K562 (cell line): Measurements from ENCODE around the gene PDZD2. TPM values are rescaled to one million over a fixed set of nuclear protein-coding genes. Genes with fewer than 3 reads are reported as not detected.

Source experiments
- ATAC-seq: fragments of 200-7000 bp; cut with Tn5 transposase; 3 replicates; pipeline ENCODE4 v1.9.1; 2020; ENCODE audit warnings: moderate library complexity
- BruUV-seq: library from RNA; stranded (reverse); fragments of 400-500 nt; replicated peaks from 2 replicates; lab custom pipeline; 2021; lab: Mats Ljungman, UMichigan
- CTCF ChIA-PET: fragments of 300-600 bp; formaldehyde crosslinking; extraction: SDS; loops from one replicate; lab custom pipeline; 2021; ENCODE audit warnings: low intra/inter-chr PET ratio; lab: Yijun Ruan, JAX
- POLR2A ChIA-PET: fragments of 300-600, 350-650 bp; sonication (Branson Sonifier 250); formaldehyde crosslinking; extraction: SDS; loops from one replicate; lab custom pipeline; 2021; ENCODE audit warnings: antibody characterized with exemption, inconsistent platforms; lab: Yijun Ruan, JAX
- DNase-seq, 4 experiments: peaks; one replicate each; pipeline versions ENCODE4 v3.0.0 to v3.0.0-alpha.2; 2011 to 2018; ENCODE audit warnings: low spot score in 3 of 4, mixed read lengths in 3 of 4; ENCODE audit errors: extremely low read depth in 1 of 4
- FAIRE-seq: peaks from 2 replicates; lab custom pipeline; 2011; peaks lifted over from hg19 to GRCh38; lab: Jason Lieb, UNC
- H2AFZ ChIP-seq: 2 replicates; pipeline ENCODE4 v1.6.0; 2011; ENCODE audit warnings: low read depth, low read length, control low read depth, inconsistent platforms
- H3K27ac ChIP-seq: fragments of 200-600 bp; 3 replicates; pipeline ENCODE4 v1.8.0; 2011; ENCODE audit warnings: low read depth, mild to moderate bottlenecking, control low read depth, inconsistent platforms, low read length, moderate library complexity, mixed read lengths; ENCODE audit errors: extremely low read depth
- H3K27me3 ChIP-seq, 2 experiments: fragments of 300-600 bp in 1 of 2; 2 replicates in 1 of 2; 3 replicates in 1 of 2; pipeline versions ENCODE4 v1.6.0 to v1.8.0; 2011; ENCODE audit warnings: inconsistent platforms in 2 of 2, low read length in 2 of 2, mild to moderate bottlenecking in 1 of 2, mixed read lengths in 1 of 2, moderate library complexity in 1 of 2; ENCODE audit not compliant: control insufficient read depth in 2 of 2, insufficient read depth in 2 of 2
- H3K36me3 ChIP-seq: fragments of 300-600 bp; 3 replicates; pipeline ENCODE4 v1.8.0; 2011; ENCODE audit warnings: mild to moderate bottlenecking, low read length, inconsistent platforms; ENCODE audit not compliant: control insufficient read depth, insufficient read depth
- H3K4me1 ChIP-seq, 2 experiments: fragments of 200-600 bp in 1 of 2; replicated peaks in 1 of 2; 2 replicates in 1 of 2; 3 replicates in 1 of 2; pipeline versions ENCODE4 v1.5.1 to v1.8.0; 2011; ENCODE audit warnings: inconsistent platforms in 2 of 2, low read length in 2 of 2, mild to moderate bottlenecking in 1 of 2, mixed read lengths in 1 of 2, moderate library complexity in 1 of 2; ENCODE audit not compliant: control insufficient read depth in 2 of 2, insufficient read depth in 2 of 2
- H3K4me2 ChIP-seq: 2 replicates; pipeline ENCODE4 v1.6.1; 2011; ENCODE audit warnings: low read length, control low read depth, inconsistent platforms, mixed read lengths; ENCODE audit not compliant: insufficient read depth
- H3K4me3 ChIP-seq: fragments of 200-600 bp; sonication (generic), shearing (Covaris generic); 2 replicates; pipeline ENCODE4 v1.5.1; 2016; ENCODE audit warnings: control low read depth, inconsistent platforms
- H3K79me2 ChIP-seq: fragments of 200-600 bp; 3 replicates; pipeline ENCODE4 v1.8.0; 2011; ENCODE audit warnings: low read length, inconsistent platforms; ENCODE audit not compliant: control insufficient read depth, insufficient read depth
- H3K9ac ChIP-seq, 2 experiments: 2 replicates each; pipeline versions ENCODE4 v1.6.0 to v1.6.1; 2011; ENCODE audit warnings: low read depth in 2 of 2, low read length in 2 of 2, control low read depth in 1 of 2, inconsistent platforms in 1 of 2, mild to moderate bottlenecking in 1 of 2, mixed read lengths in 1 of 2; ENCODE audit not compliant: insufficient read depth in 1 of 2
- H3K9me1 ChIP-seq: one replicate; pipeline ENCODE4 v1.6.0; 2011; ENCODE audit warnings: inconsistent platforms, mild to moderate bottlenecking, low read length, moderate library complexity; ENCODE audit not compliant: control insufficient read depth, insufficient read depth
- H3K9me3 ChIP-seq: replicated peaks from 2 replicates; pipeline ENCODE4 v1.5.1; 2011; ENCODE audit warnings: low read depth, low read length, inconsistent platforms; ENCODE audit not compliant: control insufficient read depth, insufficient read depth
- H4K20me1 ChIP-seq: replicated peaks from 2 replicates; pipeline ENCODE4 v1.6.1; 2011; ENCODE audit warnings: low read length, inconsistent platforms, mixed read lengths; ENCODE audit not compliant: control insufficient read depth, insufficient read depth
- CEBPZ ChIP-seq: fragments of 150-350 bp; IDR thresholded peaks from 2 replicates; pipeline ENCODE4 v1.6.1; 2014; ENCODE audit warnings: low read depth, mild to moderate bottlenecking, low read length, borderline replicate concordance
- E2F3 ChIP-seq: fragments of 250-450 bp; sonication (Bioruptor Pico); IDR thresholded peaks from 2 replicates; pipeline ENCODE4 v1.4.0; 2020; ENCODE audit warnings: mild to moderate bottlenecking
- ERF ChIP-seq: fragments of 450-650 bp; formaldehyde crosslinking; IDR thresholded peaks from 2 replicates; pipeline ENCODE4 v1.4.0; 2020; ENCODE audit warnings: mild to moderate bottlenecking, mixed read lengths
- ETV5 ChIP-seq: sonication (generic); formaldehyde crosslinking; IDR thresholded peaks from 2 replicates; pipeline ENCODE4 v1.4.0; 2020; ENCODE audit warnings: low read depth, mild to moderate bottlenecking, missing genetic modification reagents
- NELFE ChIP-seq: IDR thresholded peaks from 2 replicates; pipeline ENCODE4 v1.6.1; 2011; ENCODE audit warnings: mild to moderate bottlenecking; ENCODE audit not compliant: insufficient read depth, insufficient read length
- NFIC ChIP-seq: fragments of 450-650 bp; IDR thresholded peaks from 2 replicates; pipeline ENCODE4 v1.6.1; 2017; ENCODE audit warnings: mild to moderate bottlenecking, inconsistent platforms
- STAT5A ChIP-seq: IDR thresholded peaks from 2 replicates; pipeline ENCODE4 v1.6.1; 2012; ENCODE audit warnings: low read length, inconsistent platforms, borderline replicate concordance
- TSC22D4 ChIP-seq: fragments of 450-650 bp; IDR thresholded peaks from 2 replicates; pipeline ENCODE4 v1.6.1; 2016; ENCODE audit warnings: missing genetic modification characterization, missing biosample characterization, control low read depth
- ZBTB12 ChIP-seq: fragments of 250-450 bp; sonication (Bioruptor Pico); IDR thresholded peaks from 2 replicates; pipeline ENCODE4 v1.4.0; 2020
- ZFX ChIP-seq: sonication (generic); formaldehyde crosslinking; IDR thresholded peaks from 2 replicates; pipeline ENCODE4 v1.8.0; 2022; ENCODE audit warnings: mild to moderate bottlenecking, missing genetic modification reagents, moderate library complexity
- ZNF764 ChIP-seq: fragments of 250-450 bp; sonication (Bioruptor Pico); IDR thresholded peaks from 2 replicates; pipeline ENCODE4 v1.4.0; 2020; ENCODE audit warnings: low read depth, mild to moderate bottlenecking, moderate library complexity
- WGBS: fragments of 100-300 bp; shearing (Covaris generic); methylation state at CpG from one replicate; pipeline ENCODE4 v1.1.6; 2016; ENCODE audit warnings: low coverage, mixed read lengths; ENCODE audit not compliant: insufficient coverage; ENCODE audit errors: missing lambda C conversion rate; 5-methylcytosine and 5-hydroxymethylcytosine counted together
- in situ Hi-C: fragments of 300-500 bp; cut with MboI; formaldehyde crosslinking; loops from 4 replicates; pipeline ENCODE4 v1.15.0; 2018; ENCODE audit warnings: inconsistent platforms, mixed read lengths
- intact Hi-C: fragments of 100-400 bp; cut with micrococcal nuclease; formaldehyde crosslinking; loops from 2 replicates; pipeline ENCODE4 v1.14.2; 2022
- polyA plus RNA-seq, 8 experiments: library from polyadenylated mRNA; depleted of rRNA in 4 of 8; stranded (reverse) in 5 of 8; unstranded in 3 of 8; fragments of >200 nt; fragmentation: Nextera tagmentation in 2 of 8; fragmentation: Illumina TruSeq in 1 of 8; extraction: Ambion mirVana in 2 of 8; extraction: Trizol in 1 of 8; gene quantifications; 2 replicates each; pipeline versions ENCODE4 v1.2.1 to v1.2.3, GENCODE V29; 2011 to 2014; ENCODE audit warnings: inconsistent platforms in 1 of 8, missing spikeins in 1 of 8
- total RNA-seq, 7 experiments: library from RNA; depleted of rRNA in 6 of 7; stranded (reverse); fragments of >200 nt in 6 of 7; fragmentation: Illumina TruSeq in 2 of 7; extraction: Trizol in 2 of 7; gene quantifications; 2 replicates each; pipeline versions ENCODE4 v1.2.1 to v1.2.3, GENCODE V29; 2011 to 2021; ENCODE audit warnings: low replicate concordance in 1 of 7

Gene PDZD2
- total and polyA plus RNA-seq, 9 of the 15 experiments (the other 6 are each of a cell fraction or from before 2014, with no cell fraction given): 0.02 to 0.08 (median 0.04) TPM; not detected in 6

- FAIRE-seq (no peak), DNase-seq (no peak), ATAC-seq (no peak)
- Histone ChIP-seq H3K27me3 (peaks cover 12 to 28% of the 10 kb centered on the region in 2 experiments; a peak in 4 of 5 replicates), H3K79me2 (no peaks in the 10 kb centered on the region), H3K9me1 (no peaks in the 10 kb centered on the region), H4K20me1 (no peaks in the 10 kb centered on the region; the same call in 1 of the 2 replicates), H3K9me3 (no peaks in the 10 kb centered on the region), H3K4me2 (no peak overlapping the region), H3K4me3 (no peak overlapping the region), H3K36me3 (no peaks in the 10 kb centered on the region), H3K27ac (no peak overlapping the region), H2AFZ (no peak overlapping the region), H3K9ac (no peak overlapping the region), H3K4me1 (no peaks in the 10 kb centered on the region)
- intact Hi-C loops: no loop called here
- in situ Hi-C loops: no loop called here
- WGBS: 0% methylated on average over 4 of the region's 4 CpGs
- TF ChIP-seq NELFE (no peak), CEBPZ (no peak), STAT5A (no peak), ERF (CRISPR knock-in tag) (no peak), TSC22D4 (tag) (no peak), ZNF764 (CRISPR knock-in tag) (no peak), ZFX (CRISPR knock-in tag) (no peak), NFIC (no peak), ETV5 (CRISPR knock-in tag) (no peak), ZBTB12 (CRISPR knock-in tag) (no peak), E2F3 (CRISPR knock-in tag) (no peak)
- no TSS peak for BruUV-seq
- POLR2A ChIA-PET: no interaction called here
- CTCF ChIA-PET: interaction anchor here (0.7 kb wide), 1 partner anchor 1748 kb away, joined by 3 read pairs; no protein-coding TSS in a partner anchor
Measured at GRCh38 chr5:31623249-31623648, 15.7 kb upstream of the PDZD2 start.
